Keratinocyte (primary cell): Measurements from ENCODE around the gene ACTL9. TPM values are rescaled to one million over a fixed set of nuclear protein-coding genes. Genes with fewer than 3 reads are reported as not detected.

Source experiments
- DNase-seq: peaks from one replicate; pipeline ENCODE4 v3.0.0-alpha.2; 2011; ENCODE audit warnings: low read depth, missing footprints, low spot score
- FAIRE-seq: peaks from 2 replicates; lab custom pipeline; 2011; peaks lifted over from hg19 to GRCh38; lab: Jason Lieb, UNC
- H2AFZ ChIP-seq: 2 replicates; pipeline ENCODE4 v1.6.0; 2012; ENCODE audit warnings: low read length, control low read depth, inconsistent platforms; ENCODE audit not compliant: control insufficient read depth
- H3K27ac ChIP-seq: 2 replicates; pipeline ENCODE4 v1.5.1; 2011; ENCODE audit warnings: low read length; ENCODE audit not compliant: control insufficient read depth, insufficient read depth
- H3K27me3 ChIP-seq: 3 replicates; pipeline ENCODE4 v1.6.0; 2011; ENCODE audit warnings: low read length; ENCODE audit not compliant: control insufficient read depth, insufficient read depth; ENCODE audit errors: extremely low read depth
- H3K36me3 ChIP-seq, 2 experiments: 2 replicates in 1 of 2; 3 replicates in 1 of 2; pipeline ENCODE4 v1.5.1; 2011; ENCODE audit warnings: low read length in 2 of 2, mild to moderate bottlenecking in 1 of 2; ENCODE audit not compliant: control insufficient read depth in 2 of 2, insufficient read depth in 2 of 2; ENCODE audit errors: extremely low read depth in 1 of 2
- H3K4me1 ChIP-seq: 3 replicates; pipeline ENCODE4 v1.5.1; 2011; ENCODE audit warnings: low read length; ENCODE audit not compliant: control insufficient read depth, insufficient read depth; ENCODE audit errors: extremely low read depth
- H3K4me2 ChIP-seq: 3 replicates; pipeline ENCODE4 v1.6.0; 2011; ENCODE audit warnings: low read depth, low read length; ENCODE audit not compliant: control insufficient read depth, insufficient read depth; ENCODE audit errors: extremely low read depth
- H3K4me3 ChIP-seq, 3 experiments: fragments of 200-600 bp in 1 of 3; sonication (generic) in 1 of 3; 2 replicates in 2 of 3; 3 replicates in 1 of 3; pipeline ENCODE4 v1.5.1; 2011 to 2016; ENCODE audit warnings: low read length in 3 of 3, mild to moderate bottlenecking in 3 of 3, control low read depth in 2 of 3, inconsistent platforms in 1 of 3, low read depth in 1 of 3, mixed read lengths in 1 of 3, mixed run types in 1 of 3, moderate library complexity in 1 of 3; ENCODE audit not compliant: control insufficient read depth in 2 of 3, insufficient read depth in 2 of 3; ENCODE audit errors: extremely low read depth in 1 of 3
- H3K79me2 ChIP-seq: 2 replicates; pipeline ENCODE4 v1.6.0; 2012; ENCODE audit warnings: low read length; ENCODE audit not compliant: control insufficient read depth, insufficient read depth
- H3K9ac ChIP-seq: 3 replicates; pipeline ENCODE4 v1.6.0; 2011; ENCODE audit warnings: low read length; ENCODE audit not compliant: control insufficient read depth, insufficient read depth; ENCODE audit errors: extremely low read depth
- H3K9me1 ChIP-seq: 3 replicates; pipeline ENCODE4 v1.6.0; 2011; ENCODE audit warnings: low read length; ENCODE audit not compliant: control insufficient read depth, insufficient read depth; ENCODE audit errors: extremely low read depth
- H3K9me3 ChIP-seq: 2 replicates; pipeline ENCODE4 v1.5.1; 2012; ENCODE audit warnings: low read depth, low read length; ENCODE audit not compliant: control insufficient read depth
- H4K20me1 ChIP-seq: 3 replicates; pipeline ENCODE4 v1.6.0; 2011; ENCODE audit warnings: low read length; ENCODE audit not compliant: control insufficient read depth, insufficient read depth; ENCODE audit errors: extremely low read depth
- CTCF ChIP-seq, 3 experiments: IDR thresholded peaks in 1 of 3; conservative IDR thresholded peaks in 1 of 3; optimal IDR thresholded peaks in 1 of 3; 2 replicates in 2 of 3; 3 replicates in 1 of 3; pipeline versions ENCODE3 to v1.5.1; 2011; ENCODE audit warnings: low read length in 3 of 3, mild to moderate bottlenecking in 3 of 3, moderate library complexity in 2 of 3, control low read depth in 1 of 3, inconsistent platforms in 1 of 3; ENCODE audit not compliant: insufficient read depth in 2 of 3; ENCODE audit errors: extremely low read depth in 1 of 3
- EZH2 ChIP-seq: IDR thresholded peaks from one replicate; pipeline ENCODE4 v1.6.1; 2012; ENCODE audit warnings: inconsistent platforms, mild to moderate bottlenecking, low read length, moderate library complexity
- dilution Hi-C: fragments of 300-500 bp; cut with MboI; formaldehyde crosslinking; loops from one replicate; pipeline ENCODE4 v1.7.0; 2020; ENCODE audit warnings: low sequenced_read_pairs; ENCODE audit not compliant: extremely low pct_ligation_motif_present
- polyA plus RNA-seq, 5 experiments: library from polyadenylated mRNA; depleted of rRNA in 3 of 5; stranded (reverse) in 3 of 5; stranded (forward) in 1 of 5; unstranded in 1 of 5; fragments of >200 nt; gene quantifications; 1 replicate in 1 of 5; 2 replicates in 3 of 5; 3 replicates in 1 of 5; pipeline versions ENCODE4 v1.2.1 to v1.2.3, GENCODE V29; 2011 to 2012; ENCODE audit warnings: missing spikeins in 2 of 5, low read depth in 1 of 5, low replicate concordance in 1 of 5

Gene ACTL9
- polyA plus RNA-seq, 1 donor (not counting 4 experiments of a cell fraction or from before 2014, with no cell fraction given), result not detected

GRCh38 chr19:8703223-8703622 lies 4.6 kb upstream of the ACTL9 start:
- H3K27ac ChIP-seq, result no peak overlapping the region
- TF ChIP-seq CTCF (optimal IDR thresholded peaks at IDR 0.05 in 1 of 3, IDR thresholded peaks at IDR 0.05 in 1 of 3, conservative IDR thresholded peaks at IDR 0.05 in 1 of 3; ENCODE audit: extremely low read depth in 1 of 3, insufficient read depth in 2 of 3, low read length in 3 of 3), result no peak
- TF ChIP-seq EZH2, result no peak
- no peaks in the 10 kb centered on the region for H3K9me1 ChIP-seq
- no peaks in the 10 kb centered on the region for H3K36me3 ChIP-seq
- no peak overlapping the region for H3K4me2 ChIP-seq
- H3K4me3 ChIP-seq, result no peak overlapping the region
- DNase-seq, result no peak
- no peaks in the 10 kb centered on the region for H4K20me1 ChIP-seq
- FAIRE-seq, result no peak
- no peaks in the 10 kb centered on the region for H3K9me3 ChIP-seq
- no peaks in the 10 kb centered on the region for H3K4me1 ChIP-seq
- H3K27me3 ChIP-seq, result no peaks in the 10 kb centered on the region
- H2AFZ ChIP-seq, result no peak overlapping the region
- no peak overlapping the region for H3K9ac ChIP-seq
- dilution Hi-C loops, result no loop called here
- no peaks in the 10 kb centered on the region for H3K79me2 ChIP-seq

GRCh38 chr19:8702350-8702749 lies 3.8 kb upstream of the ACTL9 start:
- no peak overlapping the region for H3K27ac ChIP-seq
- no peak overlapping the region for H3K9ac ChIP-seq
- H3K9me1 ChIP-seq, result no peaks in the 10 kb centered on the region
- H4K20me1 ChIP-seq, result no peaks in the 10 kb centered on the region
- no peaks in the 10 kb centered on the region for H3K27me3 ChIP-seq
- DNase-seq (no peak), FAIRE-seq (no peak)
- H2AFZ ChIP-seq, result no peak overlapping the region
- H3K4me2 ChIP-seq, result no peak overlapping the region
- H3K36me3 ChIP-seq, result no peaks in the 10 kb centered on the region
- no peak overlapping the region for H3K4me3 ChIP-seq
- H3K4me1 ChIP-seq, result no peaks in the 10 kb centered on the region
- dilution Hi-C loops, result no loop called here
- peaks cover 4% of the 10 kb centered on the region for H3K9me3 ChIP-seq
- no peaks in the 10 kb centered on the region for H3K79me2 ChIP-seq
- no peak for TF ChIP-seq CTCF (optimal IDR thresholded peaks at IDR 0.05 in 1 of 3, IDR thresholded peaks at IDR 0.05 in 1 of 3, conservative IDR thresholded peaks at IDR 0.05 in 1 of 3; ENCODE audit: extremely low read depth in 1 of 3, insufficient read depth in 2 of 3, low read length in 3 of 3)
- TF ChIP-seq EZH2, result no peak
